GM12878 (cell line): ENCODE measurements around the gene HK3. TPM values are rescaled to one million over a fixed set of nuclear protein-coding genes. Genes with fewer than 3 reads are reported as not detected.

Experiments used
- ATAC-seq: fragments of 200-7000 bp; cut with Tn5 transposase; 3 replicates; pipeline ENCODE4 v1.9.1; 2020; ENCODE audit warnings: mild to moderate bottlenecking, moderate library complexity
- BruUV-seq: library from RNA; stranded (reverse); fragments of 400-500 nt; replicated peaks from 2 replicates; lab custom pipeline; 2021; lab: Mats Ljungman, UMichigan
- CTCF ChIA-PET: fragments of 300-600 bp; sonication (Branson Sonifier 250); formaldehyde crosslinking; extraction: SDS; loops from one replicate; lab custom pipeline; 2021; ENCODE audit warnings: inconsistent platforms; lab: Yijun Ruan, JAX
- POLR2A ChIA-PET: fragments of 350-600 bp; formaldehyde crosslinking; extraction: SDS; loops from one replicate; lab custom pipeline; 2021; ENCODE audit warnings: inconsistent platforms; lab: Charles Lee
- RAD21 ChIA-PET: fragments of 300-600 bp; sonication (Branson Sonifier 250); formaldehyde crosslinking; loops from one replicate; lab custom pipeline; 2023; ENCODE audit warnings: antibody characterized with exemption; ENCODE audit not compliant: unreplicated experiment; lab: Charles Lee
- SMC1A ChIA-PET: fragments of 300-600 bp; sonication (Branson Sonifier 250); formaldehyde crosslinking; loops from one replicate; lab custom pipeline; 2023; ENCODE audit not compliant: unreplicated experiment, uncharacterized antibody; lab: Charles Lee
- DNase-seq: peaks from one replicate; pipeline ENCODE4 v3.0.0-alpha.2; 2011; ENCODE audit warnings: low read depth, low spot score
- FAIRE-seq: peaks from 3 replicates; lab custom pipeline; 2011; peaks lifted over from hg19 to GRCh38; lab: Jason Lieb, UNC
- H2AFZ ChIP-seq: 2 replicates; pipeline ENCODE4 v1.6.0; 2011; ENCODE audit warnings: low read depth, low read length, control low read depth; ENCODE audit not compliant: control insufficient read depth
- H3K27ac ChIP-seq: 2 replicates; pipeline ENCODE4 v1.5.1; 2011; ENCODE audit warnings: control low read depth; ENCODE audit not compliant: control insufficient read depth, insufficient read depth
- H3K27me3 ChIP-seq, 2 experiments: replicated peaks in 1 of 2; 2 replicates each; pipeline versions ENCODE4 v1.6.0 to v1.6.1; 2011; ENCODE audit warnings: low read length in 1 of 2; ENCODE audit not compliant: control insufficient read depth in 2 of 2, insufficient read depth in 2 of 2
- H3K36me3 ChIP-seq, 2 experiments: 2 replicates each; pipeline ENCODE4 v1.5.1; 2011; ENCODE audit warnings: low read length in 1 of 2; ENCODE audit not compliant: control insufficient read depth in 2 of 2, insufficient read depth in 2 of 2
- H3K4me1 ChIP-seq: 2 replicates; pipeline ENCODE4 v1.6.1; 2011; ENCODE audit warnings: mild to moderate bottlenecking, low read length, moderate library complexity, mixed read lengths; ENCODE audit not compliant: control insufficient read depth, insufficient read depth
- H3K4me2 ChIP-seq: 2 replicates; pipeline ENCODE4 v1.6.0; 2011; ENCODE audit warnings: control low read depth; ENCODE audit not compliant: control insufficient read depth, insufficient read depth
- H3K4me3 ChIP-seq: fragments of 200-600 bp; sonication (generic); 2 replicates; pipeline ENCODE4 v1.5.1; 2016
- H3K79me2 ChIP-seq: 2 replicates; pipeline ENCODE4 v1.6.0; 2011; ENCODE audit warnings: low read length; ENCODE audit not compliant: control insufficient read depth, insufficient read depth
- H3K9ac ChIP-seq: 2 replicates; pipeline ENCODE4 v1.8.0; 2011; ENCODE audit warnings: low read length, control low read depth, mixed read lengths; ENCODE audit not compliant: control insufficient read depth, insufficient read depth
- H3K9me3 ChIP-seq: replicated peaks from 3 replicates; pipeline ENCODE4 v1.5.1; 2011; ENCODE audit warnings: mild to moderate bottlenecking, low read length; ENCODE audit not compliant: control insufficient read depth, insufficient read depth
- H4K20me1 ChIP-seq: 2 replicates; pipeline ENCODE4 v1.6.0; 2011; ENCODE audit not compliant: control insufficient read depth, insufficient read depth
- CUX1 ChIP-seq: IDR thresholded peaks from 2 replicates; pipeline ENCODE4 v1.6.1; 2012; ENCODE audit warnings: improper control_type of control experiment, low read depth, low read length; ENCODE audit not compliant: insufficient replicate concordance
- DPF2 ChIP-seq: fragments of 450-650 bp; IDR thresholded peaks from 2 replicates; pipeline ENCODE4 v1.6.1; 2017; ENCODE audit warnings: mild to moderate bottlenecking
- ESRRA ChIP-seq: IDR thresholded peaks from 2 replicates; pipeline ENCODE4 v1.6.1; 2012; ENCODE audit warnings: mild to moderate bottlenecking, low read length, improper control_type of control experiment
- MEF2A ChIP-seq: IDR thresholded peaks from 2 replicates; pipeline ENCODE4 v1.6.1; 2011; ENCODE audit warnings: low read depth, mild to moderate bottlenecking, low read length, moderate library complexity; ENCODE audit not compliant: insufficient read depth
- RELB ChIP-seq: fragments of 450-650 bp; IDR thresholded peaks from 2 replicates; pipeline ENCODE4 v1.6.1; 2017; ENCODE audit warnings: low read depth, mild to moderate bottlenecking, moderate library complexity
- SPI1 ChIP-seq: IDR thresholded peaks from 2 replicates; pipeline ENCODE4 v1.6.1; 2011; ENCODE audit warnings: low read depth, mild to moderate bottlenecking, low read length, moderate library complexity, borderline replicate concordance; ENCODE audit not compliant: insufficient read depth
- YBX1 ChIP-seq: fragments of 450-650 bp; IDR thresholded peaks from 2 replicates; pipeline ENCODE4 v1.6.1; 2016; ENCODE audit warnings: antibody characterized with exemption
- WGBS: methylation state at CpG from one replicate; pipeline ENCODE4 v1.1.6; 2016; ENCODE audit warnings: low lambda C conversion rate; ENCODE audit not compliant: insufficient replicate concordance, insufficient coverage; ENCODE audit errors: missing lambda C conversion rate; 5-methylcytosine and 5-hydroxymethylcytosine counted together
- in situ Hi-C: fragments of 300-500 bp; cut with MboI; formaldehyde crosslinking; loops from 9 replicates; pipeline ENCODE4 v1.14.3; 2018; ENCODE audit warnings: mixed read lengths
- intact Hi-C: fragments of 100-400 bp; cut with micrococcal nuclease; formaldehyde crosslinking; loops from one replicate; pipeline ENCODE4 v1.14.2; 2022; ENCODE audit not compliant: unreplicated experiment
- polyA plus RNA-seq, 11 experiments: library from polyadenylated mRNA; depleted of rRNA in 4 of 11; unstranded in 6 of 11; stranded (reverse) in 5 of 11; fragments of >200 nt; fragmentation: Nextera tagmentation in 4 of 11; fragmentation: Illumina TruSeq in 1 of 11; extraction: Ambion mirVana in 4 of 11; extraction: Trizol in 1 of 11; gene quantifications; 1 replicate in 1 of 11; 2 replicates in 10 of 11; pipeline versions ENCODE4 v1.2.1 to v1.2.3, GENCODE V29; 2011 to 2016; ENCODE audit warnings: inconsistent platforms in 2 of 11, missing spikeins in 2 of 11, low read depth in 1 of 11
- total RNA-seq, 4 experiments: library from RNA; depleted of rRNA in 3 of 4; stranded (reverse); fragments of >200 nt in 3 of 4; fragmentation: Illumina TruSeq in 1 of 4; extraction: Trizol in 1 of 4; gene quantifications; 2 replicates each; pipeline versions ENCODE4 v1.2.1 to v1.2.3, GENCODE V29; 2013 to 2021

The HK3 gene
- total and polyA plus RNA-seq, 10 of the 15 experiments (the other 5 are each of a cell fraction or from before 2014, with no cell fraction given) = 0.13 to 1.3 (median 0.26) TPM; not detected in 4

GRCh38 chr5:176922817-176923216 lies 23.7 kb upstream of the HK3 start:
- Histone ChIP-seq H3K27ac (no peak overlapping the region), H3K9ac (no peak overlapping the region), H3K4me1 (no peaks in the 10 kb centered on the region), H4K20me1 (no peaks in the 10 kb centered on the region), H3K4me3 (no peak overlapping the region), H3K4me2 (no peak overlapping the region), H3K27me3 (no peaks in the 10 kb centered on the region), H2AFZ (no peak overlapping the region), H3K79me2 (no peaks in the 10 kb centered on the region), H3K36me3 (peaks cover 0 to 9% of the 10 kb centered on the region in 2 experiments; a peak in 3 of 4 replicates), H3K9me3 (no peaks in the 10 kb centered on the region)
- no TSS peak for BruUV-seq
- WGBS = 93% methylated on average over 2 of the region's 2 CpGs
- in situ Hi-C loops (no loop called here), intact Hi-C loops (no loop called here)
- no peak for TF ChIP-seq DPF2
- TF ChIP-seq SPI1 = no peak
- TF ChIP-seq MEF2A = no peak
- no peak for TF ChIP-seq ESRRA
- ChIA-PET POLR2A (interaction anchor here (0.6 kb wide), 1 partner anchor 91 kb away, joined by 8 read pairs; no protein-coding TSS in a partner anchor), RAD21 (no interaction called here), SMC1A (interaction anchor here (0.7 to 1.3 kb wide), 4 partner anchors 10 to 1196 kb away, joined by 3 to 4 read pairs (median 3); no protein-coding TSS in a partner anchor), CTCF (interaction anchor here (0.9 to 1.1 kb wide), 2 partner anchors 59 to 262 kb away, joined by 3 to 6 read pairs; no protein-coding TSS in a partner anchor)
- ATAC-seq = no peak
- no peak for FAIRE-seq
- no peak for DNase-seq

- FAIRE-seq (peak; percentile 71), ATAC-seq (no peak), DNase-seq (no peak)
- H3K27ac ChIP-seq = no peak overlapping the region
- in situ Hi-C loops = no loop called here
- H3K4me2 ChIP-seq = no peak overlapping the region
- BruUV-seq = no TSS peak
- H3K36me3 ChIP-seq = peaks cover 0 to 9% of the 10 kb centered on the region in 2 experiments; a peak in 3 of 4 replicates
- no peaks in the 10 kb centered on the region for H4K20me1 ChIP-seq
- no peaks in the 10 kb centered on the region for H3K9me3 ChIP-seq
- H3K79me2 ChIP-seq = no peaks in the 10 kb centered on the region
- 88% methylated on average over 3 of the region's 3 CpGs for WGBS
- ChIA-PET RAD21 (no interaction called here), POLR2A (no interaction called here), CTCF (interaction anchor here (0.7 to 0.9 kb wide), 2 partner anchors 60 to 263 kb away, joined by 3 read pairs; no protein-coding TSS in a partner anchor), SMC1A (no interaction called here)
- H3K4me3 ChIP-seq = no peak overlapping the region
- H3K4me1 ChIP-seq = no peaks in the 10 kb centered on the region
- H3K9ac ChIP-seq = no peak overlapping the region
- intact Hi-C loops = no loop called here
- H3K27me3 ChIP-seq = no peaks in the 10 kb centered on the region
- no peak overlapping the region for H2AFZ ChIP-seq
- TF ChIP-seq YBX1 (no peak), CUX1 (no peak), RELB (no peak)
Observed at GRCh38 chr5:176921714-176922113, 22.6 kb upstream of the HK3 start.
